Stomach (tissue), 4 donors: ENCODE results near the gene ANKHD1.

Source experiments
- CTCF ChIP-seq, 7 experiments: fragments of 450-650 bp in 4 of 7; fragments of 200-600 bp in 3 of 7; sonication (generic) in 3 of 7; IDR thresholded peaks; one replicate each; pipeline ENCODE4 v1.5.1; 2016 to 2019; ENCODE audit warnings: antibody characterized with exemption in 7 of 7, control low read depth in 2 of 7, mild to moderate bottlenecking in 1 of 7
- POLR2A ChIP-seq, 4 donors: fragments of 450-650 bp; IDR thresholded peaks; one replicate each; pipeline ENCODE4 v1.6.1; 2016; ENCODE audit warnings: antibody characterized with exemption in 4 of 4, control low read depth in 2 of 4, mild to moderate bottlenecking in 1 of 4, moderate library complexity in 1 of 4

- TF ChIP-seq POLR2A (IDR thresholded peaks at IDR 0.05) (no peak), CTCF (IDR thresholded peaks at IDR 0.05) (no peak)
Measured at GRCh38 chr5:140403613-140404012, 2.0 kb downstream of the ANKHD1 start.
